Measurements from ENCODE around the gene CDK5RAP1.

CDK5RAP1 gene

GRCh38 chr20:33337119-33337518 lies 64.2 kb downstream of the CDK5RAP1 start:
- no peak for TF ChIP-seq CTCF (conservative IDR thresholded peaks at IDR 0.05; ENCODE audit: control insufficient read depth, insufficient read depth, low read depth, low read length)
- no peak overlapping the region for H3K4me3 ChIP-seq (ENCODE audit: control insufficient read depth, low read depth, low read length)

GRCh38 chr20:33336375-33336774 lies 64.9 kb downstream of the CDK5RAP1 start:
- no peak for TF ChIP-seq CTCF (conservative IDR thresholded peaks at IDR 0.05; ENCODE audit: control insufficient read depth, insufficient read depth, low read depth, low read length)
- DNase-seq (ENCODE audit: low read depth) = no peak
- H3K4me3 ChIP-seq (ENCODE audit: control insufficient read depth, low read depth, low read length) = no peak overlapping the region

More at GRCh38 chr20:33337119-33337518, 64.2 kb downstream of the CDK5RAP1 start:
- DNase-seq (ENCODE audit: low read depth) = peak; percentile 2

GRCh38 chr20:33334111-33334510 lies 67.2 kb downstream of the CDK5RAP1 start:
- no peak for DNase-seq (ENCODE audit: low read depth)
- H3K4me3 ChIP-seq (ENCODE audit: control insufficient read depth, low read depth, low read length) = no peak overlapping the region
- TF ChIP-seq CTCF (conservative IDR thresholded peaks at IDR 0.05; ENCODE audit: control insufficient read depth, insufficient read depth, low read depth, low read length) = no peak

- TF ChIP-seq CTCF (conservative IDR thresholded peaks at IDR 0.05; ENCODE audit: control insufficient read depth, insufficient read depth, low read depth, low read length) = no peak
- no peak overlapping the region for H3K4me3 ChIP-seq (ENCODE audit: control insufficient read depth, low read depth, low read length)
- DNase-seq (ENCODE audit: low read depth) = no peak
These were observed 67.7 kb downstream of the CDK5RAP1 start for GRCh38 chr20:33333616-33334015.

- no peak for TF ChIP-seq CTCF (conservative IDR thresholded peaks at IDR 0.05; ENCODE audit: control insufficient read depth, insufficient read depth, low read depth, low read length)
- DNase-seq (ENCODE audit: low read depth) = no peak
- no peak overlapping the region for H3K4me3 ChIP-seq (ENCODE audit: control insufficient read depth, low read depth, low read length)
These were observed 68.3 kb downstream of the CDK5RAP1 start for GRCh38 chr20:33332905-33333456.

GRCh38 chr20:33328157-33329137 lies 72.9 kb downstream of the CDK5RAP1 start:
- DNase-seq (ENCODE audit: low read depth) = no peak
- no peak overlapping the region for H3K4me3 ChIP-seq (ENCODE audit: control insufficient read depth, low read depth, low read length)
- no peak for TF ChIP-seq CTCF (conservative IDR thresholded peaks at IDR 0.05; ENCODE audit: control insufficient read depth, insufficient read depth, low read depth, low read length)
